CD14-positive monocyte (primary cell): ENCODE results near the gene DOHH. TPM values are rescaled to one million over a fixed set of nuclear protein-coding genes. Genes with fewer than 3 reads are reported as not detected.

ENCODE experiments used
- DNase-seq, 3 donors: peaks; one replicate each; pipeline ENCODE4 v3.0.0-alpha.2; 2011 to 2022
- H2AFZ ChIP-seq: 2 replicates; pipeline ENCODE4 v1.6.0; 2012; ENCODE audit warnings: mild to moderate bottlenecking, low read depth, low read length, inconsistent platforms; ENCODE audit not compliant: insufficient read depth, poor library complexity, severe bottlenecking
- H3K27ac ChIP-seq, 2 donors: 1 replicate in 1 of 2; 2 replicates in 1 of 2; pipeline ENCODE4 v1.5.1; 2012 to 2013; ENCODE audit warnings: low read length in 2 of 2, control low read depth in 1 of 2, inconsistent platforms in 1 of 2, low read depth in 1 of 2, mild to moderate bottlenecking in 1 of 2
- H3K27me3 ChIP-seq, 2 donors: one replicate each; pipeline versions ENCODE4 v1.6.0 to v1.6.1; 2011 to 2013; ENCODE audit warnings: low read length in 2 of 2; ENCODE audit not compliant: control insufficient read depth in 2 of 2, insufficient read depth in 2 of 2
- H3K36me3 ChIP-seq, 2 donors: replicated peaks in 1 of 2; 1 replicate in 1 of 2; 2 replicates in 1 of 2; pipeline versions ENCODE4 v1.5.1 to v1.6.1; 2012 to 2013; ENCODE audit warnings: low read length in 2 of 2, control low read depth in 1 of 2, inconsistent platforms in 1 of 2, mild to moderate bottlenecking in 1 of 2; ENCODE audit not compliant: insufficient read depth in 2 of 2, control insufficient read depth in 1 of 2
- H3K4me1 ChIP-seq, 2 donors: 1 replicate in 1 of 2; 2 replicates in 1 of 2; pipeline versions ENCODE4 v1.5.1 to v1.6.1; 2012 to 2013; ENCODE audit warnings: low read length in 2 of 2, control low read depth in 1 of 2, inconsistent platforms in 1 of 2, mild to moderate bottlenecking in 1 of 2, moderate library complexity in 1 of 2; ENCODE audit not compliant: insufficient read depth in 2 of 2, control insufficient read depth in 1 of 2
- H3K4me2 ChIP-seq: replicated peaks from 2 replicates; pipeline ENCODE3; 2012; ENCODE audit warnings: low read length, moderate library complexity, mild to moderate bottlenecking; ENCODE audit not compliant: poor library complexity, severe bottlenecking; ENCODE audit errors: extremely low read depth
- H3K4me3 ChIP-seq, 3 experiments: fragments of 200-600 bp in 1 of 3; sonication (generic) in 1 of 3; replicated peaks in 1 of 3; 1 replicate in 2 of 3; 2 replicates in 1 of 3; pipeline ENCODE4 v1.5.1; 2011 to 2013; ENCODE audit warnings: low read length in 3 of 3, mild to moderate bottlenecking in 3 of 3, control low read depth in 2 of 3, low read depth in 2 of 3, inconsistent platforms in 1 of 3, moderate library complexity in 1 of 3
- H3K79me2 ChIP-seq: 2 replicates; pipeline ENCODE4 v1.6.0; 2012; ENCODE audit warnings: mild to moderate bottlenecking, control low read depth, inconsistent platforms, low read length, moderate library complexity; ENCODE audit not compliant: insufficient read depth
- H3K9ac ChIP-seq: 2 replicates; pipeline ENCODE4 v1.6.0; 2017; ENCODE audit warnings: low read length, mild to moderate bottlenecking; ENCODE audit not compliant: insufficient read depth, poor library complexity, severe bottlenecking
- H3K9me3 ChIP-seq, 2 donors: replicated peaks in 1 of 2; 1 replicate in 1 of 2; 2 replicates in 1 of 2; pipeline versions ENCODE4 v1.5.1 to v1.6.1; 2012 to 2013; ENCODE audit warnings: low read length in 2 of 2, control low read depth in 1 of 2; ENCODE audit not compliant: control insufficient read depth in 1 of 2, insufficient read depth in 1 of 2
- H4K20me1 ChIP-seq: 2 replicates; pipeline ENCODE4 v1.6.0; 2012; ENCODE audit warnings: mild to moderate bottlenecking, low read length, control low read depth, moderate library complexity; ENCODE audit not compliant: insufficient read depth
- H3K27ac Mint-ChIP-seq, 7 donors: one replicate each; pipeline ENCODE4 v1.8.0; 2020; ENCODE audit warnings: mild to moderate bottlenecking in 7 of 7, mixed read lengths in 7 of 7, moderate library complexity in 6 of 7, inconsistent platforms in 2 of 7
- H3K27me3 Mint-ChIP-seq, 3 donors: one replicate each; pipeline ENCODE4 v1.8.0; 2021 to 2022; ENCODE audit warnings: low read depth in 3 of 3, mild to moderate bottlenecking in 3 of 3, mixed read lengths in 3 of 3, moderate library complexity in 3 of 3, inconsistent platforms in 1 of 3
- H3K36me3 Mint-ChIP-seq, 2 donors: one replicate each; pipeline ENCODE4 v1.8.0; 2020; ENCODE audit warnings: mixed read lengths in 2 of 2, inconsistent platforms in 1 of 2, mild to moderate bottlenecking in 1 of 2
- H3K4me1 Mint-ChIP-seq: one replicate; pipeline ENCODE4 v1.8.0; 2020; ENCODE audit warnings: mild to moderate bottlenecking, mixed read lengths
- H3K4me3 Mint-ChIP-seq, 2 donors: one replicate each; pipeline ENCODE4 v1.8.0; 2020; ENCODE audit warnings: mild to moderate bottlenecking in 2 of 2, mixed read lengths in 2 of 2, moderate library complexity in 1 of 2
- H3K9me3 Mint-ChIP-seq, 7 donors: one replicate each; pipeline ENCODE4 v1.8.0; 2020 to 2022; ENCODE audit warnings: mixed read lengths in 7 of 7, mild to moderate bottlenecking in 6 of 7, moderate library complexity in 6 of 7, inconsistent platforms in 2 of 7
- WGBS: methylation state at CpG from one replicate; pipeline ENCODE4 v1.1.5; 2013; ENCODE audit warnings: missing lambda C conversion rate; ENCODE audit not compliant: insufficient coverage; 5-methylcytosine and 5-hydroxymethylcytosine counted together
- intact Hi-C, 2 donors: fragments of 100-400 bp; cut with micrococcal nuclease; formaldehyde crosslinking; loops; one replicate each; pipeline versions ENCODE4 v1.15.0 to v1.15.1; 2023
- polyA plus RNA-seq, 3 donors: library from polyadenylated mRNA; depleted of rRNA in 1 of 3; unstranded in 2 of 3; stranded (reverse) in 1 of 3; fragments of 300-500 nt in 2 of 3; fragments of >200 nt in 1 of 3; fragmentation: Illumina TruSeq in 2 of 3; gene quantifications; 1 replicate in 2 of 3; 2 replicates in 1 of 3; pipeline ENCODE4 v1.2.3, GENCODE V29; 2012 to 2021
- TF ChIP-seq, protein P1 (sequence below): fragments of 200-600 bp; IDR thresholded peaks from one replicate; pipeline ENCODE4 v1.8.0; 2022; ENCODE audit warnings: antibody characterized with exemption, mild to moderate bottlenecking

Gene DOHH
- polyA plus RNA-seq, 3 donors, result 3.7 to 4.2 (median 4.1) TPM

DNA sequence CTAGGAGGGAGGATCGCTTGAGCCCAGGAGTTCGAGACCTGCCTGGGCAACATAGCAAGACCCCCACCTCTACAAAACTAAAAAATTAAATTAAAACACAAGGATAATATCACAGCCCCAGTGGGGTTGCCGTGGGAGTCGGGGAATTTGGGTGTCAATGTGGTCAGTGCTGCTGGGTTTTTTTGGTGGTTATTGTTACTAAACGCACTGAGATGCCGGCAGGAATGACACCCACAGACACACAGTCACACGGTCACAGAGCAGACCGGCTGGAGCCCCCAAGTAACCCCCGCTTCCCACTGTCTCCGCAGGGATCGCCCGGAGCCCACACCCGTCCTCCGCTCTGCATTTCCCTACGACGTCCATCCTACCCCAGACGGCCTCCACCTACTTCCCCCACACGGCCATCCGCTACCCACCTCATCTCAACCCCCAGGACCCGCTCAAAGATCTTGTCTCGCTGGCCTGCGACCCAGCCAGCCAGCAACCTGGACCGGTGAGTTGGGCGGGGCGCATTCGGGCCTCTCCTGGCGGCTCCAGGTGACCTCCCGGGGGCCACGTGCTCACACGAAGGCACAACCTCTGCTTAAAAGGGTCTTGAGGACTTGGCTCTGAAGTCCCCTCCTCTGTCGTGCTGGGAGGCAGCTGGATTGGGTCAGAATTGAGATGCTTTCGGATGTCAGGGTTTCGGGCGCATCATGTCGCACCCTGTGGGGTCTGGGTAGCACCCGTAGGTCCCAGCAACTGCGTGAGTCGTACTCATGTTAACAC, 48.1 kb downstream of the DOHH start:
- Mint-ChIP-seq H3K4me1 (no peaks in the 10 kb centered on the region), H3K27ac (peak overlapping the region in 5 of 7 donors; percentile 13 to 46 (median 40)), H3K36me3 (peaks cover 44 to 83% of the 10 kb centered on the region in 2 donors), H3K4me3 (no peak overlapping the region), H3K9me3 (no peaks in the 10 kb centered on the region), H3K27me3 (no peaks in the 10 kb centered on the region)
- intact Hi-C loops, result no loop called here
- Histone ChIP-seq H3K4me3 (no peak overlapping the region), H3K4me2 (no peak overlapping the region), H4K20me1 (peaks cover 61% of the 10 kb centered on the region), H3K9me3 (no peaks in the 10 kb centered on the region), H3K27ac (no peak overlapping the region), H3K36me3 (peaks cover 73 to 99% of the 10 kb centered on the region in 2 donors), H3K79me2 (peaks cover 7% of the 10 kb centered on the region), H2AFZ (no peak overlapping the region), H3K9ac (no peak overlapping the region), H3K4me1 (no peaks in the 10 kb centered on the region), H3K27me3 (no peaks in the 10 kb centered on the region)
- WGBS, result 98% methylated on average over 31 of the region's 38 CpGs
- no peak for DNase-seq
- TF ChIP-seq, protein P1, sequence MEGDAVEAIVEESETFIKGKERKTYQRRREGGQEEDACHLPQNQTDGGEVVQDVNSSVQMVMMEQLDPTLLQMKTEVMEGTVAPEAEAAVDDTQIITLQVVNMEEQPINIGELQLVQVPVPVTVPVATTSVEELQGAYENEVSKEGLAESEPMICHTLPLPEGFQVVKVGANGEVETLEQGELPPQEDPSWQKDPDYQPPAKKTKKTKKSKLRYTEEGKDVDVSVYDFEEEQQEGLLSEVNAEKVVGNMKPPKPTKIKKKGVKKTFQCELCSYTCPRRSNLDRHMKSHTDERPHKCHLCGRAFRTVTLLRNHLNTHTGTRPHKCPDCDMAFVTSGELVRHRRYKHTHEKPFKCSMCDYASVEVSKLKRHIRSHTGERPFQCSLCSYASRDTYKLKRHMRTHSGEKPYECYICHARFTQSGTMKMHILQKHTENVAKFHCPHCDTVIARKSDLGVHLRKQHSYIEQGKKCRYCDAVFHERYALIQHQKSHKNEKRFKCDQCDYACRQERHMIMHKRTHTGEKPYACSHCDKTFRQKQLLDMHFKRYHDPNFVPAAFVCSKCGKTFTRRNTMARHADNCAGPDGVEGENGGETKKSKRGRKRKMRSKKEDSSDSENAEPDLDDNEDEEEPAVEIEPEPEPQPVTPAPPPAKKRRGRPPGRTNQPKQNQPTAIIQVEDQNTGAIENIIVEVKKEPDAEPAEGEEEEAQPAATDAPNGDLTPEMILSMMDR, result no peak

DNA sequence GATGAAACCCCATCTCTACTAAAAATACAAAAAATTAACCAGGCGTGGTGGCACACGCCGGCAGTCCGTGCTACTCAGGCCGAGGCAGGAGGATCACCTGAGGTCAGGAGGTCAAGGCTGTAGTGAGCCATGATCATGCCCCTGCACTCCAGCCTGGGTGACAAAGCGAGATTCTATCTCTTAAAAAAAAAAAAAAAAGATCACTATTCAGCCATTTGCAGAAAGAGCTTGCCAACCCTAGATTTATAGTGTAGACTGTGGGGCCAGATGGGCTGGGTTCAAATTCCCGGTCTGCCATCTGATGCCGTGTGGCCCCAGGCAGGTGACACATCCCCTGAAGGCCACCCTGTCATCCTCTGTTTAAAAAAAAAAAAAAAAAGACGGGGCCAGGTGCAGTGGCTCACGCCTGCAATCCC, 49.0 kb downstream of the DOHH start:
- Mint-ChIP-seq H3K9me3 (no peaks in the 10 kb centered on the region), H3K36me3 (peaks cover 43 to 84% of the 10 kb centered on the region in 2 donors), H3K27ac (peak overlapping the region in 6 of 7 donors; percentile 54 to 90 (median 81)), H3K4me1 (no peaks in the 10 kb centered on the region), H3K4me3 (no peak overlapping the region), H3K27me3 (no peaks in the 10 kb centered on the region)
- Histone ChIP-seq H3K9ac (no peak overlapping the region), H3K9me3 (no peaks in the 10 kb centered on the region), H4K20me1 (peaks cover 58% of the 10 kb centered on the region), H3K36me3 (peaks cover 68 to 94% of the 10 kb centered on the region in 2 donors), H2AFZ (no peak overlapping the region), H3K4me2 (no peak overlapping the region), H3K79me2 (peaks cover 10% of the 10 kb centered on the region), H3K4me3 (no peak overlapping the region), H3K27ac (peak overlapping the region in 1 of 2 donors; percentile 31), H3K27me3 (no peaks in the 10 kb centered on the region), H3K4me1 (no peaks in the 10 kb centered on the region)
- intact Hi-C loops, result no loop called here
- no peak for DNase-seq
- WGBS, result 100% methylated on average over 1 of the region's 10 CpGs
- TF ChIP-seq, protein P1, result no peak
